T-helper 2 cell treated with Interferon-gamma antibody and Interleukin-4, amounts not matched to agents 5 μg/mL and 100 μg/mL, for 36 hours (primary cell): Measurements from ENCODE around the gene PLCB3.
A peak's percentile ranks its signal among the peaks of the same experiment; 100 is the strongest.

Source experiments
- DNase-seq: peaks from one replicate; pipeline ENCODE4 v3.0.0; 2021; ENCODE audit warnings: low spot score
- H3K27ac Mint-ChIP-seq: one replicate; pipeline ENCODE4 v1.8.0; 2021; ENCODE audit warnings: mild to moderate bottlenecking, mixed read lengths
- H3K27me3 Mint-ChIP-seq: one replicate; pipeline ENCODE4 v1.8.0; 2021; ENCODE audit warnings: low read depth, mixed read lengths
- H3K36me3 Mint-ChIP-seq: one replicate; pipeline ENCODE4 v1.8.0; 2021; ENCODE audit warnings: low read depth, mixed read lengths
- H3K4me1 Mint-ChIP-seq: one replicate; pipeline ENCODE4 v1.8.0; 2021; ENCODE audit warnings: low read depth, mixed read lengths
- H3K4me3 Mint-ChIP-seq: one replicate; pipeline ENCODE4 v1.8.0; 2022; ENCODE audit warnings: mild to moderate bottlenecking, moderate library complexity, mixed read lengths
- H3K9me3 Mint-ChIP-seq: one replicate; pipeline ENCODE4 v1.8.0; 2021; ENCODE audit warnings: mixed read lengths

PLCB3 gene

DNA sequence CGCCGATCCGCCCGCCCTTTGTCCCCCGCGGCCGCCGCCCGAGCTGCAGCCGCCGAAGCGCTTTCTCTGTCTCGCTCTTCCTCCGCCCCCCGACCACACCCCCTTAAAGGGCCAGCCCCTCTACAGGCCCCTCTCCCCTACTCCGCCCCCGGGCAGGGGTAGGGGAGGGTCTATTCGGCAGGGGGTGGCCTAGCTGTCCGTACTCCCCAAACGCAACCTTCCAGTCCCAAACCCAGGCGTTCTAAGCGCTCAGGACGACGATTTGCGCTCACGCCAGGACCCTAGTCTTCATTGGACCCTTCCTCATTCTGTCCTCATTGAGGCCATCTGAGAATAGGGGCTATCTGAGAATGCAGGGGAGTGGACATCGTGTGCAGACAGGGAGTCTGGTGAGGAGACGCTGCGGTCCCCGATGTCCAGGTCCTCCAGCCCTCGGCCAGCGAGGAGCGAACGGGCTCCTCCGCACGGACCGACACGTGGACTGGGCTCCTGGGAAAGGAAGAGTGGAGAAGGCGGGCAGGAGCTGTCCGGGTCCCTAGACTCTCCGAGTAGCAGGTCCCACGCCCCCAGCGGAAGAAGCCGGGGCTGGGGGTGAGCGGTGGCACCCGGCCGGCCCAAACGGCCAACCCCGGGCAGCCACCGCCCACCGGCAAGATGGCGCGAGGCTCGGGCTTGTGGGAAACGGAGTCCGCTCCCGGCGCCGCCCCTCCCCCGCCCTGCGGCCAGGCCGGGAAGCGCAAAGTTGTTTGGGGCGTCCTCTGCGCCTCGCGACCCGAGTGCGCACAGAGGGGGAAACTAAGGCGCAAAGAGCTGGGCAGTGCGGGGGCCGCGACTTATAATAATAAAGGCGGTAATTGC lies 4.2 kb upstream of the PLCB3 start, which contains the start of gene PPP1R14B:
Gene PPP1R14B, minus strand, starts transcription at position 73 of the 858 bp plus-strand sequence. CDS start 270 bp downstream, outside the sequence.
- peak; percentile 86 for DNase-seq
- Mint-ChIP-seq H3K36me3 (peaks cover 14% of the 10 kb centered on the region), H3K27ac (peak within 1 kb of the TSS; percentile 80), H3K4me1 (peaks cover 27% of the 10 kb centered on the region), H3K27me3 (no peaks in the 10 kb centered on the region), H3K9me3 (no peaks in the 10 kb centered on the region), H3K4me3 (peak within 1 kb of the TSS; percentile 91)

GRCh38 chr11:64247729-64248531 lies 3.4 kb upstream of the PLCB3 start:
- no peak for DNase-seq
- Mint-ChIP-seq H3K27ac (peak overlapping the region; percentile 38), H3K9me3 (no peaks in the 10 kb centered on the region), H3K27me3 (no peaks in the 10 kb centered on the region), H3K4me3 (peak overlapping the region; percentile 67), H3K36me3 (peaks cover 12% of the 10 kb centered on the region), H3K4me1 (peaks cover 27% of the 10 kb centered on the region)

GRCh38 chr11:64248578-64248977 lies 2.8 kb upstream of the PLCB3 start:
- Mint-ChIP-seq H3K9me3 (no peaks in the 10 kb centered on the region), H3K4me3 (no peak overlapping the region), H3K4me1 (peaks cover 27% of the 10 kb centered on the region), H3K27ac (no peak overlapping the region), H3K36me3 (peaks cover 6% of the 10 kb centered on the region), H3K27me3 (no peaks in the 10 kb centered on the region)
- no peak for DNase-seq

GRCh38 chr11:64249038-64249437 lies 2.3 kb upstream of the PLCB3 start:
- H3K27ac Mint-ChIP-seq = no peak overlapping the region
- peaks cover 25% of the 10 kb centered on the region for H3K4me1 Mint-ChIP-seq
- H3K27me3 Mint-ChIP-seq = no peaks in the 10 kb centered on the region
- DNase-seq = no peak
- no peaks in the 10 kb centered on the region for H3K9me3 Mint-ChIP-seq
- peaks cover 2% of the 10 kb centered on the region for H3K36me3 Mint-ChIP-seq
- H3K4me3 Mint-ChIP-seq = no peak overlapping the region

DNA sequence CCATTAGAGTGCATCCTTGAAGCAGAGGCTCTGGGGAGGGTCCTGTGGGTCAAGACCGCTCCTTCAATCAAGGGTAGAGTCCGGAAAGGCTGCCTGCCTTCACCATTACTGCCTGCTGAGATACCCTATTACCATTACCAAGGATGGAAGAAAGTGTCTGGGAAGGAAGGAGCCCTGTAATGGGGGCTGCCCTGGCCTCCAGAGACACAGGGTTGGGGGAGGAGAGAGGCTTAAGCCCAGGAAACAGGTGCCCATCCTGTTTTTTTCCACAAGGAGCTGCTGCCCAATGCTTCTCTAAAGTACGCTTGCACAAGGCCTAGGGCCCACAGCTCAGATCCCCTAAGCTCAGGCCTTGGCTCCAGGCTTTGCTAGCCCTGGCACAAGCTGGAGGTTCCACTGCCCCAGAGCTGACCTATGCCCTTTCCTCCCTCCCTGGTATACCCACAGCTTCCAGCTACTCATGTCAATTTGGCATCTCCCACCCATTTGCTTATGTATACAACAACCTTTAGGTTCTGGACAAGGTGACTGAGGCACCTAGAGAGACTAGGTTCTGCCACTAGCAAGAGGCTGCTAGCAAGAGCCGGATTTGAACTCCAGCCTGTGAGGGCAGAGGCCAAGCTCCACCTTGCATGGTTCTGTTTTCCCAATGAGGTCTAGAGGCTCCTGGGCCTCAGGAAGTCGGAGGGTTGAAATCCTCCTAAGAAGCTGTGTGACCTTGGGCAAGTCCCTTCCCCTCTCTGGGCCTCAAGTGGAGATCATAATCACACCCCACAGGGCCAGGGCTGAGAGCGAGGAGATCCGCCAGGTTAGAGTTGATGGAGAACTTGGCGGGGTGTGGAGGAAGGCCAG lies 1.5 kb upstream of the PLCB3 start:
- H3K36me3 Mint-ChIP-seq = no peaks in the 10 kb centered on the region
- H3K9me3 Mint-ChIP-seq = no peaks in the 10 kb centered on the region
- H3K4me3 Mint-ChIP-seq = peak overlapping the region; percentile 50
- H3K27me3 Mint-ChIP-seq = no peaks in the 10 kb centered on the region
- peaks cover 25% of the 10 kb centered on the region for H3K4me1 Mint-ChIP-seq
- H3K27ac Mint-ChIP-seq = peak overlapping the region; percentile 7
- no peak for DNase-seq

GRCh38 chr11:64250415-64251015 lies 815 bp upstream of the PLCB3 start:
- H3K27ac Mint-ChIP-seq = no peak overlapping the region
- no peak for DNase-seq
- H3K4me3 Mint-ChIP-seq = peak overlapping the region; percentile 83
- H3K4me1 Mint-ChIP-seq = peaks cover 25% of the 10 kb centered on the region
- no peaks in the 10 kb centered on the region for H3K36me3 Mint-ChIP-seq
- no peaks in the 10 kb centered on the region for H3K27me3 Mint-ChIP-seq
- H3K9me3 Mint-ChIP-seq = no peaks in the 10 kb centered on the region

- no peak for DNase-seq
- Mint-ChIP-seq H3K27me3 (no peaks in the 10 kb centered on the region), H3K9me3 (no peaks in the 10 kb centered on the region), H3K4me3 (peak overlapping the region; percentile 90), H3K4me1 (peaks cover 25% of the 10 kb centered on the region), H3K36me3 (no peaks in the 10 kb centered on the region), H3K27ac (peak overlapping the region; percentile 77)
Observed at GRCh38 chr11:64251753-64252002, 348 bp downstream of the PLCB3 start.

- H3K36me3 Mint-ChIP-seq = no peaks in the 10 kb centered on the region
- H3K27ac Mint-ChIP-seq = peak overlapping the region; percentile 77
- peak overlapping the region; percentile 90 for H3K4me3 Mint-ChIP-seq
- peaks cover 23% of the 10 kb centered on the region for H3K4me1 Mint-ChIP-seq
- H3K9me3 Mint-ChIP-seq = no peaks in the 10 kb centered on the region
- DNase-seq = no peak
- no peaks in the 10 kb centered on the region for H3K27me3 Mint-ChIP-seq
Observed at GRCh38 chr11:64252003-64252872, 908 bp downstream of the PLCB3 start.

DNA sequence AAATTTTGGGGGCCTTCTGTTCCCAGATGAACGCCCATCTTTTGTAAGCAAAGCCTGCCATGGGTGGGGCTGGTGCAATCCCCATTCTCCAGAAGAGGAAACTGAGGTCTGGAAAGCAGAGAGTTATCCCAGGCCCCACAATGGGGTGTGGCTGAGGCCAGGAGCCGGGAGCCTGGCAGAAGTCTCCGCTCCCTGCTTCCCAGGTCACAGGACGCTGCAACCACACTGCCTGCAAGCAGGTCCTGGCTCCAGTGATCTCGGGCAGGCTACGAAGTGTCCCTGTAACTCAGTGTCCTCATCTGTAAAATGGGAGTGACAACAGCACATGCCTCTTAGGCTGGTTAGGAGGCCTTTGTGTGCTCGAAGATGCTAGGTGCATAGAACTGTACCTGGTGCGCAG lies 1.7 kb downstream of the PLCB3 start:
- no peak for DNase-seq
- Mint-ChIP-seq H3K4me3 (peak overlapping the region; percentile 24), H3K9me3 (no peaks in the 10 kb centered on the region), H3K4me1 (peaks cover 19% of the 10 kb centered on the region), H3K27me3 (no peaks in the 10 kb centered on the region), H3K36me3 (no peaks in the 10 kb centered on the region), H3K27ac (no peak overlapping the region)

- Mint-ChIP-seq H3K27ac (no peak overlapping the region), H3K9me3 (no peaks in the 10 kb centered on the region), H3K36me3 (peaks cover under 1% of the 10 kb centered on the region), H3K4me1 (peaks cover 18% of the 10 kb centered on the region), H3K27me3 (no peaks in the 10 kb centered on the region), H3K4me3 (peak overlapping the region; percentile 15)
- DNase-seq = no peak
Observed at GRCh38 chr11:64253481-64253880, 2.2 kb downstream of the PLCB3 start.

DNA sequence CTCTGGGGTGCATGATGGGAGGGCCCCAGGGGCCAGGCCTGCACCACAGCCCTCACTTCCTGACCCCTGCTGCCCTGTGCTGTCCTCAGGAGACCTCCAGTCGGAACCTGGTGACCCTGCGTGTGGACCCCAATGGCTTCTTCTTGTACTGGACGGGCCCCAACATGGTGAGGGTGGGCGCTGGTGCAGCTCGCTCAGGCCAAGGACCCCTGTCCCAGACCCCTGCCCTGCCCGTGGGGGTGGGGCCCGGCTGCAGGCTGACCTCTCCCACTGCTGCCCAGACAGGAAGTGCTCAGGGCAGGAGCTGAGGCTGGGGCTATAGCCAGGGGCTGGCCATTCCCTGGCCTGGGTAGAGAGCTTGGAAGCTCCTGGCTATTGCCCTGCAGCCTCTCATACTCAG lies 3.0 kb downstream of the PLCB3 start:
- Mint-ChIP-seq H3K4me3 (no peak overlapping the region), H3K9me3 (no peaks in the 10 kb centered on the region), H3K27ac (no peak overlapping the region), H3K27me3 (no peaks in the 10 kb centered on the region), H3K4me1 (peaks cover 18% of the 10 kb centered on the region), H3K36me3 (peaks cover 5% of the 10 kb centered on the region)
- no peak for DNase-seq

GRCh38 chr11:64255135-64256128 lies 4.1 kb downstream of the PLCB3 start:
- no peak for DNase-seq
- Mint-ChIP-seq H3K36me3 (peaks cover 14% of the 10 kb centered on the region), H3K4me3 (no peak overlapping the region), H3K27ac (no peak overlapping the region), H3K9me3 (no peaks in the 10 kb centered on the region), H3K27me3 (no peaks in the 10 kb centered on the region), H3K4me1 (peaks cover 13% of the 10 kb centered on the region)
